ENCODE results near the gene MTMR2. TPM values are rescaled to one million over a fixed set of nuclear protein-coding genes. Genes with fewer than 3 reads are reported as not detected.

MTMR2 gene
- total and polyA plus RNA-seq, 12 donors, result 7.8 to 23.1 (median 20.0) TPM

- no peaks in the 10 kb centered on the region for H3K27me3 ChIP-seq
- ATAC-seq (no peak), DNase-seq (no peak)
- H3K4me3 ChIP-seq, result no peak overlapping the region
- 99% methylated on average over 2 of the region's 2 CpGs for WGBS, 2 donors
- peaks cover 0 to 65% (median 13%) of the 10 kb centered on the region in 9 donors for H3K36me3 ChIP-seq
- intact Hi-C loops (cut with DNase I), result no loop called here
- H3K27ac ChIP-seq, result no peak overlapping the region
- H3K9me3 ChIP-seq, result no peaks in the 10 kb centered on the region
- peaks cover 0 to 4% (median 0%) of the 10 kb centered on the region in 9 donors for H3K4me1 ChIP-seq
- TF ChIP-seq, protein P1, sequence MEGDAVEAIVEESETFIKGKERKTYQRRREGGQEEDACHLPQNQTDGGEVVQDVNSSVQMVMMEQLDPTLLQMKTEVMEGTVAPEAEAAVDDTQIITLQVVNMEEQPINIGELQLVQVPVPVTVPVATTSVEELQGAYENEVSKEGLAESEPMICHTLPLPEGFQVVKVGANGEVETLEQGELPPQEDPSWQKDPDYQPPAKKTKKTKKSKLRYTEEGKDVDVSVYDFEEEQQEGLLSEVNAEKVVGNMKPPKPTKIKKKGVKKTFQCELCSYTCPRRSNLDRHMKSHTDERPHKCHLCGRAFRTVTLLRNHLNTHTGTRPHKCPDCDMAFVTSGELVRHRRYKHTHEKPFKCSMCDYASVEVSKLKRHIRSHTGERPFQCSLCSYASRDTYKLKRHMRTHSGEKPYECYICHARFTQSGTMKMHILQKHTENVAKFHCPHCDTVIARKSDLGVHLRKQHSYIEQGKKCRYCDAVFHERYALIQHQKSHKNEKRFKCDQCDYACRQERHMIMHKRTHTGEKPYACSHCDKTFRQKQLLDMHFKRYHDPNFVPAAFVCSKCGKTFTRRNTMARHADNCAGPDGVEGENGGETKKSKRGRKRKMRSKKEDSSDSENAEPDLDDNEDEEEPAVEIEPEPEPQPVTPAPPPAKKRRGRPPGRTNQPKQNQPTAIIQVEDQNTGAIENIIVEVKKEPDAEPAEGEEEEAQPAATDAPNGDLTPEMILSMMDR (IDR thresholded peaks at IDR 0.05), result no peak
Measured at GRCh38 chr11:95803973-95804372, 119.9 kb downstream of the MTMR2 start.

- Histone ChIP-seq H3K4me3 (no peak overlapping the region), H3K4me1 (peaks cover 0 to 4% (median 0%) of the 10 kb centered on the region in 9 donors), H3K27me3 (no peaks in the 10 kb centered on the region), H3K27ac (no peak overlapping the region), H3K9me3 (no peaks in the 10 kb centered on the region), H3K36me3 (peaks cover 0 to 65% (median 13%) of the 10 kb centered on the region in 9 donors)
- intact Hi-C loops (cut with DNase I), result no loop called here
- ATAC-seq (no peak), DNase-seq (no peak)
- WGBS, 2 donors, result 98% methylated on average over 1 of the region's 1 CpG
- TF ChIP-seq, protein P1 (IDR thresholded peaks at IDR 0.05), result no peak
Measured at GRCh38 chr11:95802806-95803205, 121.1 kb downstream of the MTMR2 start.

- peaks cover 0 to 52% (median 7%) of the 10 kb centered on the region in 9 donors for H3K36me3 ChIP-seq
- intact Hi-C loops (cut with DNase I), result no loop called here
- DNase-seq (no peak), ATAC-seq (no peak)
- no peaks in the 10 kb centered on the region for H3K4me1 ChIP-seq
- H3K4me3 ChIP-seq, result no peak overlapping the region
- no peak overlapping the region for H3K27ac ChIP-seq
- no peaks in the 10 kb centered on the region for H3K9me3 ChIP-seq
- 97% methylated on average over 12 of the region's 12 CpGs for WGBS, 2 donors
- TF ChIP-seq, protein P1 (IDR thresholded peaks at IDR 0.05), result no peak
- H3K27me3 ChIP-seq, result no peaks in the 10 kb centered on the region
Measured at GRCh38 chr11:95800438-95800837, 123.5 kb downstream of the MTMR2 start.

GRCh38 chr11:95799546-95799945 lies 124.4 kb downstream of the MTMR2 start:
- no peak overlapping the region for H3K27ac ChIP-seq
- peaks cover 0 to 48% (median 7%) of the 10 kb centered on the region in 9 donors for H3K36me3 ChIP-seq
- DNase-seq (no peak), ATAC-seq (no peak)
- no peaks in the 10 kb centered on the region for H3K9me3 ChIP-seq
- intact Hi-C loops (cut with DNase I), result no loop called here
- WGBS, 2 donors, result 83 to 87% methylated on average over 1 of the region's 1 CpG
- no peaks in the 10 kb centered on the region for H3K27me3 ChIP-seq
- TF ChIP-seq, protein P1 (IDR thresholded peaks at IDR 0.05), result no peak
- H3K4me1 ChIP-seq, result no peaks in the 10 kb centered on the region
- no peak overlapping the region for H3K4me3 ChIP-seq
